ENCODE measurements around the gene PHACTR1.

The PHACTR1 gene

GRCh38 chr6:12958052-12958706 is 241.6 kb downstream of the PHACTR1 start:
- DNase-seq = no peak

DNA sequence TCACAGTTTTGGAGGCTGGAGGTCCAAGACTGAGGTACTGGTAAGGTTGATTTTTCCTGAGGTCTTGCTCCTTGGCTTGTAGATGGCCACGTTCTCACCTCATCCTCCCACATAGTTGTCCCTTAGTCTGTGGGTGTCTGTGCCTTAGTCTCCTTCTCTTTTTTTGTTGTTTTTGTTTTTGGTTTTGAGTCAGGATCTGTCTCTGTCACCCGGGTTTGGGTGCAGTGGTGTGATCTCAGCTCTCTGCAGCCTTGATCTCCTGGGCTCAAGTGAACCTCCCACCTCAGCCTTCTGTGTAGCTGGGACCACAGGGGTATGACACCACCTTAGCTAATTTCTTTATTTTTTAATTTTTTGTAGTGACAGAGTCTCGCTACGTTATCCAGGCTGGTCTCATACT is 245.2 kb downstream of the PHACTR1 start:
- DNase-seq = no peak

- no peak for DNase-seq
These were observed 246.0 kb downstream of the PHACTR1 start for GRCh38 chr6:12962529-12962928.

DNA sequence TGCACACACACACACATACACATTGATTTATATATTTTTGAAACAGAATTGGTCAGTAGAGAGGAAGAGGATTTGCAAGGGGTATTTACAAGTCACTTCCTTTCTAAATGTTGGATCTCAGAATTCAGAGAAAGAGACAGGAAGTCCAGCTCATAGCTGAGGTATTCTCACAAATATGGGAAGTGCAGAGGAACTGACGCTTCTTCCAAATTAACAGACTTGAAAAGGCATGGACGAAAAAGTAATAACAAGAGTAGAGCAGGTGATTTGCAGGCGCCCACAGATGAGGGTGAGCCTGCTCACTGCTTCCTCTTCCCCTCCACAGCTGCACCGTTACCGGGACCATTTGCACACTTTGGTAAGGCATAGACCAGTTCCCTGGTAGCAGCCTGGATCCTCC is 246.4 kb downstream of the PHACTR1 start:
- DNase-seq = no peak

- no peak for DNase-seq
These were observed 247.0 kb downstream of the PHACTR1 start for GRCh38 chr6:12963567-12963966.

GRCh38 chr6:12967686-12968085 is 251.1 kb downstream of the PHACTR1 start:
- no peak for DNase-seq

DNA sequence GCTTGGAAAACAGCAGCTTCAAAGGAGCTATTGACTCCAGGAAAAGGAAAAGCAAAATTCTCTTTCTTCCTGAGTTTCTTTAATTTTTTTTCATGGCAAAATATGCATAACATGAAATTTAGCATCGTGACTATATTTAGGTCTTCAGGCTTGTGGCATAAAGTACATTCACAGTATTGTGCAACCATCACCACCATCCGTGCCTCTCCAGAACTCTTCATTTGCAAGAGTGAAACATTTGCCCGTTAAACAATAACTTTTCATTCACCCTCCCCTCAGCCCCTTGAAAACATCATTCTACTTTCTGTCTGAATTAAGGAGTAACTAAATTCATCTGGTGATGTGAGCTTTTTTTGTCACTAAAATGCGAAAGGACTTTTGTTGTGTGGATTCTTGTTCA is 251.7 kb downstream of the PHACTR1 start:
- DNase-seq = no peak

- no peak for DNase-seq
These were observed 252.4 kb downstream of the PHACTR1 start for GRCh38 chr6:12968839-12969558.

- no peak for DNase-seq
These were observed 253.4 kb downstream of the PHACTR1 start for GRCh38 chr6:12969966-12970365.

DNA sequence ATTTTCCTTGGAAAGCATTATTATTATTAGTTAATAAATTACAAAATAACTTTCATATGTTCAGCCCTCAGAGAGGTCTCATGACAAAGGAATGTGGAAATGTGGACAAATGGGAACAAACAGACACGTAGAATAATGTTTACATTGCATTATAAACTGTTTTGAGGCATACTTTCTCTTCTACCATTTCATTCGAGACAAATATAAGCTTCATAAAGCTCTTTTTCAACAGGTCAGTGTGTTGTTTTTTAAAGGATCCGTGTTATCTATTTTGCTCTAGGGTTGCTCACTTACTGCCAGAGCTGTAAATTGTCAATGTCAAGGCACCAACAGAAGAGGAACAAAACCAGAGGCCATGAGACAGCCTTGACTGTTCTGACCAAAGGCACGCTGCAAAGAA is 256.8 kb downstream of the PHACTR1 start:
- no peak for DNase-seq

GRCh38 chr6:12974551-12974950 is 258.0 kb downstream of the PHACTR1 start:
- DNase-seq = no peak

- no peak for DNase-seq
These were observed 259.8 kb downstream of the PHACTR1 start for GRCh38 chr6:12976366-12976765.

DNA sequence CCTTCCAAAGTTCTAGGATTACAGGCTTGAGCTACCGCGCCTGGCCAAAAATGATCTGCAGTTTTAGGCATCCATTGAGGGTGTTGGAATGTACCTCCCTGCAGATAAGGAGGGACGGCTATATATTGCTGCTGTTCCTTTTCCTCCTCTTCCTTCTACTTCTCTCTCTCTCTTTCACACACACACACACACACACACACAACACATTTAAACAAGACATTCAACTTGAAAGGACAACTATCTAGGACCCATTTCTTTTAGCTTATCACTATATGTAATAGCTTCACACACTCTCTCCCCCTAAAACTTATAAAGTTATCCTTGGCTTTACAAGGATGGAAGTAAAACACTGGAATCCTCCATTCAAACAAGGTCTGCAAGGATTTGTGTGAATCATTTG is 260.6 kb downstream of the PHACTR1 start:
- DNase-seq = no peak

- no peak for DNase-seq
These were observed 261.2 kb downstream of the PHACTR1 start for GRCh38 chr6:12977806-12978205.

- no peak for DNase-seq
These were observed 264.2 kb downstream of the PHACTR1 start for GRCh38 chr6:12980741-12981140.

- DNase-seq = no peak
These were observed 268.2 kb downstream of the PHACTR1 start for GRCh38 chr6:12984776-12985175.

DNA sequence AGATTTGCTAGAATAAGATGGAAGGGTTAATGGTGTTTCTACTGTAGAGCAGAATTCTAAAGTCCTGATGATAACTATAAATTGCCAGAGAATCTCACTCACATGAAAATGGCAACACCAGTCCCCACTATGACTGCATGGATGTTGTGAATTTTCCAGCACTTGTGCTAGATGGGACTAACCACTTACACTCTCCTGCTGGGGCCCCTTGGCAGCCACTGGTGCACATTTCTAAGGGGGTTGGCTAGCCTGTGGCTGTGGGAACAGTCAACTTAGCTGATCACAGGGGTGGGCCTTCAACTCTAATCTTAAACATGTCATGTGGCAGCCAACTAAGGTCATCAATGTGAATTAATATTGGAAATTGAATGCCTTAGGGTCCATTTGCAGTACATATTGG is 271.2 kb downstream of the PHACTR1 start:
- no peak for DNase-seq

DNA sequence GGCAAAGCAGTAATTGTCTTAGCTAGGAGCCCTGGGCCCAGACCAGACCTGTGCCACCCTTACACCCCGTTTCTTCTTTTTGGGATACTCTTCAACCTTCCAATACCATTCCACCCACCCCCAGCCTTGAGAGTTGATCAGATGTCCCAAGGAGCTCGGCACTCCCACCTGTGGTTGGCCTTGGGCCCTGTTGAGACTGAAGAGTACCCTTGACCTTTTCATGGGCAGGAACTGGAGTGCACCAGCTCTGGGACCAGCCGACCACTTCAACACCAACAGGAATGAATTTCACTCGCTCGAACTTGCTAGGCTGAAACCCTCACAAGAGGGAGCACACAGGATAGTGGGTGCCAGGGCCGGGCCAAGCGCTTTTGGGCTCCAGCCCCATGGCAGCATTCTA is 273.6 kb downstream of the PHACTR1 start:
- no peak for DNase-seq

DNA sequence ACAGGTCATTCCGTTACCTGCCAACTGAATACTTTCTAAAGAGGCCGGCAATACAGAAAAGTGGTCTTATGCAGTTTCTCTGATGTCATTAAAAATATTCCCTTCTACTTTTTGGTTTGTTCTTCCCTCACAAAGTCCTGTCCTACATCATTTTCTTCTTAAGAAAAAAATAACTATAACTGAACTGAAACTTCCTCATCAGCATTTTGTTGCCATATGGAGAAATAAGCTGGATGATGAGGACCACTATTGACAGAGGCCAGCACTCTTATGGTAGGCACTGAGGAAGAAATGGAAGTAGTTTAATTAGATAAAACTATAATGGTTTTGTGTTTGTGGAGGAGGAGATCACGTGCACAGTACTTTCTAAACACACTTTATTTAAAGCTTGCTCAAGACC is 274.9 kb downstream of the PHACTR1 start:
- DNase-seq = no peak

- DNase-seq = no peak
These were observed 276.2 kb downstream of the PHACTR1 start for GRCh38 chr6:12992770-12993169.

GRCh38 chr6:12993283-12993898 is 276.8 kb downstream of the PHACTR1 start:
- DNase-seq = no peak

DNA sequence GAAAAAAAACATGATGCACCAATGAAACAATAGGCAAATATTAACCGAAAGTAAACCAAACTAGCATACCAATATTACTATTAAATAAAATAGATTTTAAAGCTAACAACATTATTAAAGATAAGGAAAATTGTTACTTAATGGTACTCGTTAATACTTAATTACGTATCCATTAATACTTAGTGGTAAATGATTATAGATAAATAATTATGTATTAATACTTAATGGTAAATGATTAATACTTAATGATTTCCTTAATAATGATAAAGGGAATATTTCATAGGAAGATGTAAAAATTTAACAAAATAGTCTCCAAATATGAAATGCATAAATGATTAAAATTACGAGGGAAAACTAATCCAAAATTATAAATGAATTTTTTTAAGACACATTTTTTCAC is 278.9 kb downstream of the PHACTR1 start:
- no peak for DNase-seq

GRCh38 chr6:13000537-13000936 is 284.0 kb downstream of the PHACTR1 start:
- no peak for DNase-seq

GRCh38 chr6:13001927-13002326 is 285.4 kb downstream of the PHACTR1 start:
- no peak for DNase-seq

Measured in CD4-positive, alpha-beta T cell treated with Interleukin-12 subunit alpha and Interleukin-12 subunit beta, for 1 hour (primary cell).